GM23248 (cell line): ENCODE measurements around the gene EAPP. TPM values are rescaled to one million over a fixed set of nuclear protein-coding genes. Genes with fewer than 3 reads are reported as not detected.
"Not testable (repeated sequence)": the region's sequence is repeated elsewhere in the genome, so short reads cannot be mapped to it uniquely, and the experiment has no call there.

Source experiments
- DNase-seq: peaks from one replicate; pipeline ENCODE4 v3.0.0-alpha.2; 2015
- H2AFZ ChIP-seq: fragments of 200-600 bp; sonication (generic); 2 replicates; pipeline ENCODE4 v1.6.1; 2016; ENCODE audit warnings: antibody characterized with exemption
- H3F3A ChIP-seq: fragments of 200-600 bp; sonication (generic); 2 replicates; pipeline ENCODE4 v1.6.1; 2016; ENCODE audit warnings: mild to moderate bottlenecking, antibody characterized with exemption, mixed run types; ENCODE audit not compliant: insufficient read depth
- H3K27ac ChIP-seq: fragments of 200-600 bp; sonication (generic); 2 replicates; pipeline ENCODE4 v1.5.1; 2016; ENCODE audit warnings: mild to moderate bottlenecking
- H3K27me3 ChIP-seq: fragments of 200-600 bp; sonication (generic); replicated peaks from 2 replicates; pipeline ENCODE4 v1.6.1; 2016; ENCODE audit warnings: mild to moderate bottlenecking; ENCODE audit not compliant: insufficient read depth
- H3K36me3 ChIP-seq: fragments of 200-600 bp; sonication (generic); 2 replicates; pipeline ENCODE4 v1.6.1; 2016; ENCODE audit warnings: low read depth, mild to moderate bottlenecking
- H3K4me1 ChIP-seq: fragments of 200-600 bp; sonication (generic); 2 replicates; pipeline ENCODE4 v1.6.1; 2016; ENCODE audit warnings: mild to moderate bottlenecking; ENCODE audit not compliant: insufficient read depth
- H3K4me2 ChIP-seq: fragments of 200-600 bp; sonication (generic); one replicate; pipeline ENCODE4 v1.6.1; 2016; ENCODE audit warnings: mild to moderate bottlenecking; ENCODE audit not compliant: unreplicated experiment
- H3K4me3 ChIP-seq: fragments of 200-600 bp; sonication (generic); 2 replicates; pipeline ENCODE4 v1.5.1; 2016; ENCODE audit warnings: mild to moderate bottlenecking
- H3K79me2 ChIP-seq: fragments of 200-600 bp; sonication (generic); 2 replicates; pipeline ENCODE4 v1.6.1; 2016; ENCODE audit warnings: mild to moderate bottlenecking; ENCODE audit not compliant: insufficient read depth
- H3K9ac ChIP-seq: fragments of 200-600 bp; sonication (generic); 2 replicates; pipeline ENCODE4 v1.6.1; 2016; ENCODE audit warnings: mild to moderate bottlenecking
- H3K9me2 ChIP-seq: fragments of 200-600 bp; sonication (generic); 2 replicates; pipeline ENCODE4 v1.6.1; 2016; ENCODE audit warnings: mixed run types, mild to moderate bottlenecking, moderate library complexity; ENCODE audit not compliant: insufficient read depth
- H3K9me3 ChIP-seq: fragments of 200-600 bp; sonication (generic); one replicate; pipeline ENCODE4 v1.6.1; 2017; ENCODE audit warnings: low read depth
- H4K20me1 ChIP-seq: fragments of 200-600 bp; sonication (generic); 2 replicates; pipeline ENCODE4 v1.6.0; 2016; ENCODE audit not compliant: insufficient read depth
- EZH2 ChIP-seq: fragments of 200-600 bp; sonication (generic); IDR thresholded peaks from 2 replicates; pipeline ENCODE4 v1.6.1; 2018; ENCODE audit warnings: antibody characterized with exemption, mild to moderate bottlenecking; ENCODE audit not compliant: insufficient read depth, poor library complexity, severe bottlenecking
- EZH2phosphoT487 ChIP-seq: fragments of 200-600 bp; sonication (generic); IDR thresholded peaks from 2 replicates; pipeline ENCODE4 v1.6.1; 2018; ENCODE audit warnings: antibody characterized with exemption, moderate library complexity, mild to moderate bottlenecking, low read depth; ENCODE audit not compliant: insufficient read depth
- WGBS, 2 experiments: methylation state at CpG; one replicate each; pipeline ENCODE4 v1.1.6; 2015 to 2017; ENCODE audit warnings: low lambda C conversion rate in 2 of 2, low coverage in 1 of 2; ENCODE audit errors: missing lambda C conversion rate in 2 of 2; 5-methylcytosine and 5-hydroxymethylcytosine counted together
- in situ Hi-C: fragments of 300-500 bp; cut with MboI; formaldehyde crosslinking; loops from 2 replicates; pipeline ENCODE4 v1.15.0; 2020
- polyA plus RNA-seq: library from polyadenylated mRNA; unstranded; fragments of >200 nt; fragmentation: Nextera tagmentation; extraction: Ambion mirVana; gene quantifications from 2 replicates; pipeline ENCODE4 v1.2.1, GENCODE V29; 2016
- total RNA-seq: library from RNA; depleted of rRNA; stranded (reverse); fragments of >200 nt; shearing (Covaris generic); gene quantifications from 2 replicates; pipeline ENCODE4 v1.2.3, GENCODE V29; 2014

Gene EAPP
- total and polyA plus RNA-seq, 2 experiments from 2014 or later: 42.7 to 56.1 TPM

GRCh38 chr14:34536951-34537676 lies 2.4 kb downstream of the EAPP start:
- 84 to 92% methylated on average over 4 of the region's 4 CpGs for WGBS, 2 experiments
- H3F3A ChIP-seq: peaks cover 7% of the 10 kb centered on the region; the same call in 1 of the 2 replicates
- peak; percentile 28 for DNase-seq
- in situ Hi-C loops: no loop called here
- no peaks in the 10 kb centered on the region for H3K9me3 ChIP-seq
- peaks cover 43% of the 10 kb centered on the region for H3K79me2 ChIP-seq
- H3K36me3 ChIP-seq: peaks cover 21% of the 10 kb centered on the region; the same call in 1 of the 2 replicates
- no peaks in the 10 kb centered on the region for H4K20me1 ChIP-seq
- TF ChIP-seq EZH2phosphoT487 (no peak), EZH2 (no peak)
- H3K27ac ChIP-seq: peak overlapping the region; percentile 39
- H3K9me2 ChIP-seq: no peaks in the 10 kb centered on the region
- H3K4me1 ChIP-seq: peaks cover 17% of the 10 kb centered on the region
- H3K4me2 ChIP-seq: peak overlapping the region; percentile 94
- H3K4me3 ChIP-seq: no peak overlapping the region
- H3K27me3 ChIP-seq: no peaks in the 10 kb centered on the region
- peak overlapping the region; percentile 94 for H3K9ac ChIP-seq
- no peak overlapping the region for H2AFZ ChIP-seq

GRCh38 chr14:34527591-34527990 lies 11.9 kb downstream of the EAPP start:
- Histone ChIP-seq H3K9ac (no peak overlapping the region), H3K27me3 (no peaks in the 10 kb centered on the region), H3K4me1 (no peaks in the 10 kb centered on the region), H3K9me3 (no peaks in the 10 kb centered on the region), H3K79me2 (no peaks in the 10 kb centered on the region), H3K9me2 (no peaks in the 10 kb centered on the region), H3K4me3 (no peak overlapping the region), H2AFZ (no peak overlapping the region), H3F3A (no peaks in the 10 kb centered on the region), H3K36me3 (peaks cover 35% of the 10 kb centered on the region), H4K20me1 (no peaks in the 10 kb centered on the region), H3K27ac (no peak overlapping the region), H3K4me2 (no peak overlapping the region)
- WGBS, 2 experiments: 90 to 97% methylated on average over 1 of the region's 1 CpG
- DNase-seq: no peak
- no peak for TF ChIP-seq EZH2phosphoT487
- no peak for TF ChIP-seq EZH2
- in situ Hi-C loops: no loop called here

- 93 to 94% methylated on average over 8 of the region's 8 CpGs for WGBS, 2 experiments
- H3K9ac ChIP-seq, in situ Hi-C loops, H3F3A ChIP-seq, H3K9me2 ChIP-seq, H4K20me1 ChIP-seq, H3K4me2 ChIP-seq, H3K79me2 ChIP-seq, DNase-seq, H2AFZ ChIP-seq, H3K27ac ChIP-seq, H3K4me3 ChIP-seq, H3K9me3 ChIP-seq, H3K27me3 ChIP-seq, H3K4me1 ChIP-seq: not testable (repeated sequence)
- peaks cover 45% of the 10 kb centered on the region for H3K36me3 ChIP-seq
Measured at GRCh38 chr14:34524216-34524615, 15.3 kb downstream of the EAPP start.

GRCh38 chr14:34522496-34522895 lies 17.0 kb downstream of the EAPP start:
- H2AFZ ChIP-seq: no peak overlapping the region
- no peaks in the 10 kb centered on the region for H4K20me1 ChIP-seq
- no peaks in the 10 kb centered on the region for H3K4me1 ChIP-seq
- H3K4me3 ChIP-seq: no peak overlapping the region
- no peak for DNase-seq
- no peak overlapping the region for H3K4me2 ChIP-seq
- H3K9me3 ChIP-seq: no peaks in the 10 kb centered on the region
- no peaks in the 10 kb centered on the region for H3K9me2 ChIP-seq
- TF ChIP-seq EZH2phosphoT487 (no peak), EZH2 (no peak)
- H3K27ac ChIP-seq: no peak overlapping the region
- WGBS, 2 experiments: 83% methylated on average over 2 of the region's 2 CpGs
- H3K27me3 ChIP-seq: no peaks in the 10 kb centered on the region
- in situ Hi-C loops: no loop called here
- no peak overlapping the region for H3K9ac ChIP-seq
- H3K36me3 ChIP-seq: peaks cover 53% of the 10 kb centered on the region
- no peaks in the 10 kb centered on the region for H3K79me2 ChIP-seq
- H3F3A ChIP-seq: no peaks in the 10 kb centered on the region

- in situ Hi-C loops: not testable (repeated sequence)
Measured at GRCh38 chr14:34521071-34521470, 18.4 kb downstream of the EAPP start.

GRCh38 chr14:34520304-34520970 lies 19.1 kb downstream of the EAPP start:
- H3K9me2 ChIP-seq, in situ Hi-C loops, H3K27ac ChIP-seq, H3K27me3 ChIP-seq, H3K9ac ChIP-seq, H3K4me2 ChIP-seq, H3K9me3 ChIP-seq, H3F3A ChIP-seq, H3K4me1 ChIP-seq, H3K4me3 ChIP-seq, H4K20me1 ChIP-seq, H2AFZ ChIP-seq, H3K79me2 ChIP-seq, DNase-seq: not testable (repeated sequence)
- WGBS, 2 experiments: 98 to 99% methylated on average over 7 of the region's 7 CpGs
- H3K36me3 ChIP-seq: peaks cover 47% of the 10 kb centered on the region

More at GRCh38 chr14:34521071-34521470, 18.4 kb downstream of the EAPP start:
- not testable (repeated sequence) for H3K4me3 ChIP-seq, H3K4me2 ChIP-seq, H3K27ac ChIP-seq, H3K79me2 ChIP-seq, H4K20me1 ChIP-seq, H3K4me1 ChIP-seq, H2AFZ ChIP-seq, H3K27me3 ChIP-seq, H3K9ac ChIP-seq, H3K9me3 ChIP-seq, DNase-seq, H3K9me2 ChIP-seq, H3F3A ChIP-seq
- peaks cover 48% of the 10 kb centered on the region for H3K36me3 ChIP-seq
- WGBS, 2 experiments: 93 to 97% methylated on average over 6 of the region's 6 CpGs
